HUES48 (cell line): ENCODE measurements around the gene KCTD7.
"Not testable (repeated sequence)": the region's sequence is repeated elsewhere in the genome, so short reads cannot be mapped to it uniquely, and the experiment has no call there.

ENCODE experiments used
- H3K27ac ChIP-seq: one replicate; pipeline ENCODE4 v1.7.0; 2013; ENCODE audit warnings: low read depth, low read length, inconsistent platforms
- H3K27me3 ChIP-seq: 2 replicates; pipeline ENCODE4 v1.6.1; 2013; ENCODE audit warnings: mild to moderate bottlenecking, low read length; ENCODE audit not compliant: control insufficient read depth, insufficient read depth
- H3K36me3 ChIP-seq: 2 replicates; pipeline ENCODE4 v1.6.1; 2013; ENCODE audit warnings: low read length; ENCODE audit not compliant: control insufficient read depth, insufficient read depth
- H3K4me1 ChIP-seq: 2 replicates; pipeline ENCODE4 v1.6.1; 2013; ENCODE audit warnings: mild to moderate bottlenecking, low read length; ENCODE audit not compliant: control insufficient read depth, insufficient read depth
- H3K4me3 ChIP-seq: 2 replicates; pipeline ENCODE4 v1.5.1; 2013; ENCODE audit warnings: mild to moderate bottlenecking, low read depth, low read length
- H3K9ac ChIP-seq: 2 replicates; pipeline ENCODE4 v1.6.1; 2013; ENCODE audit warnings: mild to moderate bottlenecking, low read depth, low read length, moderate library complexity
- H3K9me3 ChIP-seq: 2 replicates; pipeline ENCODE4 v1.6.1; 2013; ENCODE audit warnings: low read length; ENCODE audit not compliant: control insufficient read depth, insufficient read depth

Gene KCTD7

DNA sequence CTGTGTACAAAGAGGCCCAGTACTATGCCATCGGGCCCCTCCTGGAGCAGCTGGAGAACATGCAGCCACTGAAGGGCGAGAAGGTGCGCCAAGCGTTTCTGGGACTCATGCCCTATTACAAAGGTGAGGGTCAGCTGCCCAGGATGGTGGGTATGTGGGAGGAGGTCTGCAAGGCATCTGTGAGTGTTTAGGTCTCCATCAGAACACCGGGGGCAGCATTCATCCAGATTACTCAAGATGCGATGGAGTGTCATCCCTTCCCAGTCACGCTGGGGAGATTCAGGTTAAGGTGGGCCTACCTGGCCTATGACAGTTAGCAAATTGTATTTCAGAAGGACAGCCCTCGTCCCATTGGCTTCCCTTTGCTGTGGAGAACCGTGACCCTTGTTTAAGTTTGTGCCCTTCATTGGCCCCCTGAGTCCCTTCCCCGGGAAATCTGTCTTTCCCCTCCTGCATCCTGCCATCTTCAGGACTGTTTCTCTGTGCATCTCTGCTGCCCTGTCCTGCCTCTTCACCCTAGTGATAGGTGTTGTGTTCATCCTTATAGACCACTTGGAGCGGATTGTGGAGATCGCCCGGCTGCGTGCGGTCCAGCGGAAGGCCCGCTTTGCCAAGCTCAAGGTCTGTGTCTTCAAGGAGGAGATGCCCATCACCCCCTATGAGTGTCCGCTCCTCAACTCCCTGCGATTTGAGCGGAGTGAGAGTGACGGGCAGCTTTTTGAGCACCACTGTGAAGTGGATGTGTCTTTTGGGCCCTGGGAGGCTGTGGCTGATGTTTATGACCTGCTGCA lies 9.8 kb downstream of the KCTD7 start:
- H3K4me3 ChIP-seq: no peak overlapping the region
- no peaks in the 10 kb centered on the region for H3K4me1 ChIP-seq
- no peak overlapping the region for H3K9ac ChIP-seq
- H3K9me3 ChIP-seq: no peaks in the 10 kb centered on the region
- H3K36me3 ChIP-seq: peaks cover 58% of the 10 kb centered on the region
- no peaks in the 10 kb centered on the region for H3K27me3 ChIP-seq
- no peak overlapping the region for H3K27ac ChIP-seq

GRCh38 chr7:66639773-66640172 lies 11.1 kb downstream of the KCTD7 start:
- Histone ChIP-seq H3K9me3 (no peaks in the 10 kb centered on the region), H3K9ac (no peak overlapping the region), H3K27ac (no peak overlapping the region), H3K27me3 (no peaks in the 10 kb centered on the region), H3K4me3 (no peak overlapping the region), H3K4me1 (no peaks in the 10 kb centered on the region), H3K36me3 (peaks cover 56% of the 10 kb centered on the region)

DNA sequence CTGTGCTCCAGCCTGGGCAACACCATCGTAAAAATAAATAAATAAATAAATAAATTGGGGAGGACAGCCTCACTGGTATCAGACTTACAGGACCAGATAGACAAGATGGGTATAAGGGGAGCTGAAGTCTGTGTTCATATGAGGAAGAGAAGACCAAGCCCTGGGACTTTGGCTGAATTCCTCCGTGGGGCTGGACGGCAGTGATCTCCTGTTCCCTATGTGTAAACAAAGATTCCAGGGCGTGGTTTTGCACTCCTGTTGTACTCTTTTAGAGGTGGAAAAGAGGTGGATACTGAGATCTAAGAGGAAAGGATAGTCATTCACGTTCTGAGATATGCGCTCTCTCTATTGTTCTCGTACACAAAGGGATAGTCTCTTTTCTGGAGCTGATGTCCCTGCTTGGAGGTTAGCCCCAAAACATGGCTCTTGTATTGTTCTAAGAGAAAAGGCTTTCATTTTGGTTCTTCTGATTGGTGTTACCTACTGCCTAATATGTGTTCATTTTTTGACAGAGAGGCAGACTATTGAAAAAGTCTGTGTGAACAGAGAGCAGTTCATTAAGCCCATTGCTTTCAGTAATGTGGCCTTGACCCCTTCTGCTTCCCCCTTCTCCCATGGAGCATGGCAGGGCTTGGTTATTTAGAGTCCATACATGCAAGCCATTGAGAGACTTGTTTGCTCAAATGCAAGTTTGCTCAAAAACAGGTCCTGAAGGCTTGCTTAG lies 12.3 kb downstream of the KCTD7 start:
- Histone ChIP-seq H3K4me1 (no peaks in the 10 kb centered on the region), H3K27me3 (no peaks in the 10 kb centered on the region), H3K27ac (no peak overlapping the region), H3K9me3 (no peaks in the 10 kb centered on the region), H3K36me3 (peaks cover 51% of the 10 kb centered on the region), H3K4me3 (no peak overlapping the region), H3K9ac (no peak overlapping the region)

GRCh38 chr7:66641526-66641871 lies 12.8 kb downstream of the KCTD7 start:
- H3K27ac ChIP-seq: no peak overlapping the region
- H3K9ac ChIP-seq: no peak overlapping the region
- H3K36me3 ChIP-seq: peaks cover 49% of the 10 kb centered on the region
- H3K4me1 ChIP-seq: no peaks in the 10 kb centered on the region
- H3K9me3 ChIP-seq: no peaks in the 10 kb centered on the region
- no peaks in the 10 kb centered on the region for H3K27me3 ChIP-seq
- no peak overlapping the region for H3K4me3 ChIP-seq

- no peaks in the 10 kb centered on the region for H3K9me3 ChIP-seq
- H3K27me3 ChIP-seq: no peaks in the 10 kb centered on the region
- H3K4me3 ChIP-seq: no peak overlapping the region
- no peak overlapping the region for H3K9ac ChIP-seq
- H3K27ac ChIP-seq: no peak overlapping the region
- no peaks in the 10 kb centered on the region for H3K4me1 ChIP-seq
- peaks cover 48% of the 10 kb centered on the region for H3K36me3 ChIP-seq
Observed at GRCh38 chr7:66642186-66642585, 13.5 kb downstream of the KCTD7 start.

DNA sequence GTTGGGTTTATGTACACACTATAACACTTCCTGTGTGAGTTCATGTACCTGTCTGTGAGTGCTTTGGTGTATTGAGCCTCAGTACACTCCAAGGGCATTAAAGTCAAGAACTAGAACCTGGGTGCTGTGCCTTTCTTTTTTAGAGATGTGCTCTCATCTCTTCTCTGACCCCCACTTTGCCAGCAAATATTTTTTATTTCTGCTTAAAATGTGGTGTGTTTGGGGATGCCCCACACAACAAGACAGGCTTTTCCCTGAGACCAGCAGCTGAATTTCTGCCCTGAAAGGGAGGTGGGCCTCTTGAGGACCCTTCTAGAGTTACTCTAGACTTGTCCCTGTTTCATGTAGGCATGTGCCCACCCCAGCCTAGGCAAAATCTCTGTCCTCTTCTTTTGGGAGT lies 14.3 kb downstream of the KCTD7 start:
- Histone ChIP-seq H3K27ac (no peak overlapping the region), H3K27me3 (no peaks in the 10 kb centered on the region), H3K9me3 (no peaks in the 10 kb centered on the region), H3K36me3 (peaks cover 43% of the 10 kb centered on the region), H3K4me3 (no peak overlapping the region), H3K9ac (no peak overlapping the region), H3K4me1 (no peaks in the 10 kb centered on the region)

- H3K4me3 ChIP-seq: no peak overlapping the region
- H3K4me1 ChIP-seq: no peaks in the 10 kb centered on the region
- H3K9me3 ChIP-seq: no peaks in the 10 kb centered on the region
- H3K27me3 ChIP-seq: no peaks in the 10 kb centered on the region
- no peak overlapping the region for H3K27ac ChIP-seq
- H3K36me3 ChIP-seq: peaks cover 41% of the 10 kb centered on the region
- H3K9ac ChIP-seq: no peak overlapping the region
Observed at GRCh38 chr7:66643395-66643794, 14.7 kb downstream of the KCTD7 start.

DNA sequence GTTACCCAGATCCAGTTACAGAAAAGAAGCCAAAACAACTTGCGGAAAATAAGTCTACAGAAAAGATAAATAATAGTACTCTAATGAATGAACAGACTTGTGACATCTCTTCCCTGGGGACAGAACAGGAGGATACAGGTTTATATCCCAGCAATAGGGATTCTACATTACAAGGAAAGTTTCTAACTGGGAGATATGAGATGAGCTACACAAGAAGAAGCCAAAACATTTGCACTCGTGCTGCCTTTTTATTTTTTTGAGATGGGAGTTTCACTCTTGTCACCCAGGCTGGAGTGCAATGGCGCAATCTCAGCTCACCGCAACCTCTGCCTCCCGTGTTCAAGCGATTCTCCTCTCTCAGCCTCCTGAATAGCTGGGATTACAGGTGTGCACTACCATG lies 22.3 kb downstream of the KCTD7 start:
- H3K4me1 ChIP-seq, H3K9me3 ChIP-seq, H3K27me3 ChIP-seq, H3K36me3 ChIP-seq, H3K9ac ChIP-seq, H3K27ac ChIP-seq, H3K4me3 ChIP-seq: not testable (repeated sequence)

DNA sequence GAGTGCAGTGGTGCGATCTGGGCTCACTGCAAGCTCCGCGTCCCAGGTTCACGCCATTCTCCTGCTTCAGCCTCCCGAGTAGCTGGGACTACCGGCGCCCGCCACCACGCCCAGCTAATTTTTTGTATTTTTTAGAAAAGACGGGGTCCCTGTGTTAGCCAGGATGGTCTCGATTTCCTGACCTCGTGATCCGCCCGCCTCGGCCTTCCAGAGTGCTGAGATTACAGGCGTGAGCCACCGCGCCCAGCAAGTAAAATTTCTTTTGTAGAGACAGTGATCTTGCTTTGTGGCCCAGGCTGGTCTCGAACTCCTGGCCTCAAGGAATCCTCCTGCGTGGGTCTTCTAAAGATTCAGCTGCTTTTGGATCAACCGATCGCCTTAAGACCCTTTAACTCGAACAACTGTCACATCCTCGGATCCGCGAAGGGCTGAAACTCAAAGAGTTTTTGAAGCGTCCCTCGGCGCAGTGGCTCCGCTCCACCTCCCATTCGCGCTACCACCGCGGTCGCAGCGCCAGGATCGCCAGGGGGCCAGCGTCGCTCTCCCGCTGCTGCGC lies 25.1 kb downstream of the KCTD7 start:
- not testable (repeated sequence) for H3K4me1 ChIP-seq, H3K36me3 ChIP-seq, H3K27me3 ChIP-seq, H3K9me3 ChIP-seq
- H3K27ac ChIP-seq: peak overlapping the region; percentile 97
- peak overlapping the region; percentile 69 for H3K4me3 ChIP-seq
- peak overlapping the region; percentile 63 for H3K9ac ChIP-seq

DNA sequence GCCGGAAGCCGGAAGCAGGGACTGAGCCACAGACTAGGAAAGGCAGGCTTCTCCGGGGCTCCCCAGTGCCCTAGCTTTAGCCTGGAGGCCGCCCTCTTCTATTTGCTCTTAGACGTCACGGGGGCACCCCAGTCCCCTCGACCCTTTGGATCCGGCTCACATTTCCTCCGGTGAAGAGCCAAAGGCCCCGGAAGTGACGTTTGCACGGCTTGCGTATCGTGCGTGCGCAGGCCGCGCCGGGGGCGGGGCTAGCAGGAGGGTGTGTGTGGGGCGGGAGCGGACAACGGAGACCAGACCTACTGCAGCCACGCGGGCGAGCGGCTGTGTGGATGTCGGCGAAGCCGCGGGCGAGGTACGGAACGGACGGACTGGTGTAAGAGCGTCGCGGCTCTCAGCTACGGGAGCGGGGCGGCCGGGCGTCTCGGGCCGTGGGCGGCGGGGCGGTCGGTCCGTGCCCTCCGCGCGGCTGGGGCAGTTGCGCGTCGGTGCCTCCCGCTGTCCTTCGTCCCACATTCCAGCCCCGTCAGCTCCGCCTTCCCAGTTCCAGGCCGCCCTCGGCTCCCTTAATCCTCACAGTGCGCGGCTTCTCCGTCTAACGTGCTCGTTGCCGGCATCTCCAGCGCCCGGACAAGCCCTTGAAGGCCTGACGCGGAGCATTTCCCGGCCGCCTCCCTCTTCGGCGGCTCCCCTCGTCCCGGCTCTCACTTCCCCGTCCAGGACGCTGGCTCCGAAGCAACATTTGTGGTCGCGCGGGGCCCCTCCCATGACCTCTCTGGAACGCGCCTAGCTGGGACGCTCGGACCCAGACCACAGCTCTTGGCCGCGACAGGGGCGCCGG lies 25.8 kb downstream of the KCTD7 start:
- Histone ChIP-seq H3K27me3 (no peaks in the 10 kb centered on the region), H3K27ac (peak overlapping the region; percentile 97), H3K4me3 (peak overlapping the region; percentile 69), H3K9ac (peak overlapping the region; percentile 63), H3K9me3 (no peaks in the 10 kb centered on the region), H3K4me1 (no peaks in the 10 kb centered on the region), H3K36me3 (peaks cover 4% of the 10 kb centered on the region; the same call in 1 of the 2 replicates)
